GM12878 (cell line): ENCODE results near the gene DGKB.

Source experiments
- CTCF ChIP-seq, 3 experiments: IDR thresholded peaks in 2 of 3; conservative IDR thresholded peaks in 1 of 3; 2 replicates each; pipeline ENCODE4 v1.5.1; 2011; ENCODE audit warnings: low read depth in 3 of 3, low read length in 3 of 3, mild to moderate bottlenecking in 3 of 3, control low read depth in 2 of 3, moderate library complexity in 2 of 3, inconsistent platforms in 1 of 3, mixed read lengths in 1 of 3; ENCODE audit not compliant: control insufficient read depth in 2 of 3, insufficient read depth in 1 of 3; ENCODE audit errors: extremely low read depth in 1 of 3
- MEF2B ChIP-seq: fragments of 450-650 bp; IDR thresholded peaks from 2 replicates; pipeline ENCODE4 v1.6.1; 2018; ENCODE audit warnings: mild to moderate bottlenecking, moderate library complexity; ENCODE audit not compliant: partially characterized antibody, poor library complexity, severe bottlenecking
- NFYA ChIP-seq: IDR thresholded peaks from 2 replicates; pipeline ENCODE4 v1.6.1; 2011; ENCODE audit warnings: low read depth, mild to moderate bottlenecking, low read length, improper control_type of control experiment, borderline replicate concordance
- POLR2AphosphoS2 ChIP-seq: IDR thresholded peaks from 2 replicates; pipeline ENCODE4 v1.6.1; 2011; ENCODE audit warnings: low read depth, mild to moderate bottlenecking, low read length, improper control_type of control experiment, moderate library complexity
- SKIL ChIP-seq: fragments of 450-650 bp; IDR thresholded peaks from 2 replicates; pipeline ENCODE4 v1.6.1; 2017; ENCODE audit warnings: mild to moderate bottlenecking, low read depth, inconsistent platforms; ENCODE audit not compliant: poor library complexity, severe bottlenecking

GRCh38 chr7:14504134-14504533 is 398.4 kb downstream of the DGKB start:
- no peak for TF ChIP-seq SKIL
- TF ChIP-seq CTCF (IDR thresholded peaks at IDR 0.05 in 2 of 3, conservative IDR thresholded peaks at IDR 0.05 in 1 of 3; ENCODE audit: control insufficient read depth in 2 of 3, extremely low read depth in 1 of 3, insufficient read depth in 1 of 3, low read depth in 3 of 3, low read length in 3 of 3), result no peak
- no peak for TF ChIP-seq POLR2AphosphoS2
- no peak for TF ChIP-seq MEF2B
- TF ChIP-seq NFYA, result no peak
